Measurements from ENCODE around the gene CCR6.
"Not testable (repeated sequence)": the region's sequence is repeated elsewhere in the genome, so short reads cannot be mapped to it uniquely, and the experiment has no call there.

Gene CCR6

DNA sequence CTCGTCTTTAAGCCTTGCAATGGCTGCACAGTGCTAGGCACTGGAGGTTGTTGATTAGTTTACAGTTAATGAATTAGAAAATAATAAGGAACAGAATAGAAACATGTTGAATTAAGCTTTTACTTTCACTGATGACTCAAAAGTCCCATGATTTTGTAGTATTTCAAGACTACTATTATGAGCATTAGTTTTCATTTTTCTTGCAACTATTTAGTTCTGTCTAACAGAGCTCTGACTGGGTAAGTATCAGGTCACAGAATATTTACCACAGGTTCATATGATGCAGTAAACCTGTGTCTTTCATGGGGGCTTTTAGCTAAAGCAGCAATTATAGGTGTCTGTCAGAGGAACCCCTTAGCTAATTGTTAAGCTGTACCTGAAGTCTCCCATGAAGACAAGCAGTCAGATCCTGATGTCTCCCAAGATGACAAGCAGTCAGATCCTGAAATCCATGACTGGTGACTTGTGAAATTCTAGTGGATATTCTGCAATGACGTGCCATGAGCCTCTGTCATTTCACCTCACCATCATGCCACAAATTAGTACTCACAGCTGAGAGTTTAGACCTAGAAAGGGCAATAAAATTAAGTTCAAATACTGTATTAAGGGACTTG lies 43.1 kb downstream of the CCR6 start:
- H3K4me3 ChIP-seq (ENCODE audit: low read length): no peak overlapping the region
- no peak for DNase-seq (ENCODE audit: low read depth)
- TF ChIP-seq, protein P1, sequence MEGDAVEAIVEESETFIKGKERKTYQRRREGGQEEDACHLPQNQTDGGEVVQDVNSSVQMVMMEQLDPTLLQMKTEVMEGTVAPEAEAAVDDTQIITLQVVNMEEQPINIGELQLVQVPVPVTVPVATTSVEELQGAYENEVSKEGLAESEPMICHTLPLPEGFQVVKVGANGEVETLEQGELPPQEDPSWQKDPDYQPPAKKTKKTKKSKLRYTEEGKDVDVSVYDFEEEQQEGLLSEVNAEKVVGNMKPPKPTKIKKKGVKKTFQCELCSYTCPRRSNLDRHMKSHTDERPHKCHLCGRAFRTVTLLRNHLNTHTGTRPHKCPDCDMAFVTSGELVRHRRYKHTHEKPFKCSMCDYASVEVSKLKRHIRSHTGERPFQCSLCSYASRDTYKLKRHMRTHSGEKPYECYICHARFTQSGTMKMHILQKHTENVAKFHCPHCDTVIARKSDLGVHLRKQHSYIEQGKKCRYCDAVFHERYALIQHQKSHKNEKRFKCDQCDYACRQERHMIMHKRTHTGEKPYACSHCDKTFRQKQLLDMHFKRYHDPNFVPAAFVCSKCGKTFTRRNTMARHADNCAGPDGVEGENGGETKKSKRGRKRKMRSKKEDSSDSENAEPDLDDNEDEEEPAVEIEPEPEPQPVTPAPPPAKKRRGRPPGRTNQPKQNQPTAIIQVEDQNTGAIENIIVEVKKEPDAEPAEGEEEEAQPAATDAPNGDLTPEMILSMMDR (conservative IDR thresholded peaks at IDR 0.05; ENCODE audit: low read length): no peak

DNA sequence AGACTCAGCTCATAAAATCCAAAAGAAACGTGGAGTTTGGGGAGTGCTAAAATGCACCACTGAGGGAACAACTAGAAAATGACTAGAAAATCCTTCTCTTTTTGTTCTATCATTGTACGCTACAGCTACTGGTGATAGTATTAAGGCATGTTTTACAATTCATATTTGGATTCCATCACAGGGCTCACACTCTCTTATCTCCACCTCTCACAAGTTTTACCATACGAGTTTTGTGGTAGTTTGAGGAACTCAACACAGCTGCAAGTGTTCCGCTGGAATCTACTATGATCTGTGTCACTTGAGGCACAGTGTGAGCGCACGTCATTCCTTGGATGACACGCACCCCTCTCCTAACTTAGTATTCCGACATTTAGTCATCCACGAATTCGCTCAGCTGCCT lies 44.8 kb downstream of the CCR6 start:
- not testable (repeated sequence) for DNase-seq (ENCODE audit: low read depth)

DNA sequence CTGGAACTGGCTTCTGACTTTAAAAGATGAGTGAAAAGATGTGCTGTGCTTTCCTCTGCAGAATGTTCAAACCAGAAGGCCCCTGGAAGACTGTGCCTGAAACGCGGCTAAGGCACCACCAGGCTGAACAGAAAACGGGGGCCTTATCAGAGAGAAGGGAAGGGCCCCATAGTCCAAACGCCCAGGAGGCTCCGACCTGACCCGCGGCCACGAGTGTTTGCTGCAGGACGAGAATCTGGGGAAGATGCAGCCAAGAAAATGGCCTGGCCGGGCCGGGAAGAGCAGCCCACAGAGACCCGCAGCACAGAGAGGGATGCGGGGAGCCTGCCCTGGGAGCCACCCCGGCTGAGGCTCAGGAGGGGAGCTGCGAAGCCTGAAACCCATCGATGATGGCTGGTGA lies 45.4 kb downstream of the CCR6 start:
- not testable (repeated sequence) for H3K4me3 ChIP-seq (ENCODE audit: low read length)

More for the DNA sequence above, 44.8 kb downstream of the CCR6 start:
- not testable (repeated sequence) for H3K4me3 ChIP-seq (ENCODE audit: low read length)

DNA sequence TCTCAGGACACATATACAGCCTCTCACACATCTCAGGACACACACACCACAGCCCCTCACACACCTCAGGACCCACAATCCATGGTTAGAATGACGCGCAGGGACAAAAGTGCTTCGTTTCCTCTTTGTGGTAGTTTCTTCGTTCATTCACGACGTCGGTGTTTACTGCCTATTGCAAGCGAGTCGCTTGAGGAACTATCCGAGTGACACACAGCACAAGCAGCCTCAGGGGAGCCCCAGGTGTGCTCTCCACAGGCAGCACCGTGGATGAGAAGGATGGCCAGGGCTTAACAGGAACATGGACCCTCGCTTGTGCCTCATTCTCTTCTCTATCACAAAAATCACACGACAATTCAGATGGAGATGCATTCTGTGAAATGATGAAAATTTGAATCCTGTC lies 47.0 kb downstream of the CCR6 start:
- not testable (repeated sequence) for DNase-seq (ENCODE audit: low read depth); H3K4me3 ChIP-seq (ENCODE audit: low read length)

More for the DNA sequence above, 45.4 kb downstream of the CCR6 start:
- not testable (repeated sequence) for DNase-seq (ENCODE audit: low read depth)

DNA sequence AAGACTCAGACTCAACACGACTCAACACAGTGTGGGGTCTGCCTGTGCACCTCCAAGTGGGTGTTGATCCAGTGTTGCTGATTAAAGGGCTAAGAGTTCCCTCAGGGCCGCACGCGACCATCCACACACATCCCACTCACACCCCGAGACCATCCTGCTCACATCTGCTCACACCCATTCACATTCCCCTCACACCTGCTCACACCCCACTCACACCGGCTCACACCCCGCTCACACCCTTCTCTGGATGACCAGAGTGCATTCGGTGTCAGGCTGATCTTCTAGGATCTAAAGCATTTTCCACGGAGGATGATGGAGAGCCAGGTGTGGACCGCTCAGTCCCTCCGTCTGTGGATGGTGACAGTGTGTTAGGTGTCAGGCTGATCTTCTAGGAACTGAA lies 48.4 kb downstream of the CCR6 start:
- not testable (repeated sequence) for DNase-seq (ENCODE audit: low read depth); H3K4me3 ChIP-seq (ENCODE audit: low read length)

DNA sequence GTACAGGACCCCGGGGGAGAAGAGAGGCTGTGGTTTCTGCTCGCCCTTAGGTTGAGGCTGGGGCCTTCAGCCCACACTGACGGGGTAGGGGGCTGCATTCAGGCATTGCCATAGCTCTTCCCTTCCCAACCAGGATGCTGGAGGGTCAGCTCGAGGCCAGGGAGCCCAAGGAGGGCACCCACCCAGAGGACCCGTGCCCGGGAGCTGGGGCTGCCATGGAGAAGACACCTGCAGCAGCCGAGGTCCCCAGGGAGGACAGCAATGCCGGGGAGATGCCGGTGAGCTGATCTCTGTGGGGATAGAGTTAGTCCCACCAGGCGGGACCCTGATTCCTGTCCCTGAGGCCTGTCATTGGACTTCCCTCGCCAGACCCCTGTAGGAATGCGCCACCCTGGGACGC lies 49.1 kb downstream of the CCR6 start:
- not testable (repeated sequence) for DNase-seq (ENCODE audit: low read depth)

DNA sequence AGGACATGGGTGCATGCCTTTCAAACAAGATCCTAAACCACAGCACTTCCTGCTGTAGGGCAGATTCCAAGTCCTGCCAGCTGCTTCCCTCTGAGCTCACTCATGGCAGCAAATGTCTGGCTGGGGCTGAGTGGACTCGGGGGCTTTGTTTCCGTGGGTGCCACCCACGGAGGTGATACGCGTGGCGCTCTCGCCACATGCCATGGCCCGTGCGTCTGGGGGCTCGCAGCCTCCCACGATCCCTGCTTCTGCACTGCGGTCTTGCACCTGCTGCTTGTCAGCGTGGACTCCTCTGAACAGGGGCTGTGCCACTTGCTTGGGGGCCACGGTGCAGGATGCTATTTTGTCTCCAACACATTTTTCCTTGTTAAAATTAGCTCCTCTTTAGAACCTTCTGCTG lies 54.4 kb downstream of the CCR6 start:
- not testable (repeated sequence) for DNase-seq (ENCODE audit: low read depth); H3K4me3 ChIP-seq (ENCODE audit: low read length)

More for the DNA sequence above, 49.1 kb downstream of the CCR6 start:
- H3K4me3 ChIP-seq (ENCODE audit: low read length): not testable (repeated sequence)

DNA sequence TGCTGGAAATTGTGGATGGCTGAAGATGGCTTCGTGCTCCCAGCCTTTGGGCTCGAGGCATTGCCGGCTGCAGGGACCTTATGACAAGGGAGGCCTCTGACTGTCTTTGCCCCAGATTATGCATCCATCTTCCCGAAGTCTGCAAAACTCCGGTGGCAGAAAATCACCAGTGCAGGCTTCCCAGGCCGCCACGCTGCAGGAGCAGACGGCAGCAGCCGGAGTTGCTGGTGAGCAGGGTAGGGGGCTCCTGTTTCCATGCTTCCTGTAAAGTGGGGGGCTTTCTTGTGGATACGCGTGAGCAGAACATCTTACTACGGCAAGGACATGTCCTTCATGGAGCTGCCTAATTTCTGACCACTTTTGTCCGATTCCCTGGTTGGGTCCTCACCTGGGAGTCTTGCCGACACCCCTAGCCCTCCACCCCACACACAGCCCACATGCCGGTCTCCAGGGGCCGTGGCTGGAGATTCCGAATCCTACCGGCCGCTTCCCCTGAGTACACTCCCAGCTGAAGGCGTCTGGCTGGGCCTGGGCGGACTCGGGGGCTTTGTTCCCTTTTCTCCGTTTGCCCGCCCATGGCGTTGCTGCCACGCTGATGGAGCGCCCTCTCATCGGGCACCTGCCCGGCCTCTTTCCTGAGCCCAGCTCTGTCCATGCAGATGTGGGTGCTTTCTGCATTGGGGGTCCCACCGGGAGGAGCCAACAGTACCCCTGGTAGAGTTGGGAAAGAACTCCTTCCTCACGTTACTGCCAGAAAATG lies 56.2 kb downstream of the CCR6 start:
- H3K4me3 ChIP-seq (ENCODE audit: low read length); DNase-seq (ENCODE audit: low read depth): not testable (repeated sequence)

DNA sequence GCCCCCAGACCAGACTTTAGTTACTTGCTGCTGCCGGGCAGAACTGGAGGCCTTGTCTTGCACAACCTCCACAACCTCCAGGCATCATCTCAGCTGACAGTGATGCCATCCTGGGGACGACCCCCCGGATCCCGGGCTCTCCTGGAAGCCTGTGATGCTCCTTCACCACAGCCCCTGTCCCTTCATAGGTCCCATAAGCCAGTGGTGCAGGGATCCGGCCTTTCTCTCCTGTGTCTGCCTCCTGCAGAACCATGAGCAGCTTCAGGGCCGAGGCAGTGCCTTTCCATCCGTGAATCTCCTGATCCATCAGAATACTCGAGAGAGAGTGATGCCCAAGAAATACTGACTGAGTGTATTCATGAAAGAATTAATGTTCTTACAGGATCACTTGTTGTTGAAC lies 57.2 kb downstream of the CCR6 start:
- not testable (repeated sequence) for DNase-seq (ENCODE audit: low read depth); H3K4me3 ChIP-seq (ENCODE audit: low read length)

DNA sequence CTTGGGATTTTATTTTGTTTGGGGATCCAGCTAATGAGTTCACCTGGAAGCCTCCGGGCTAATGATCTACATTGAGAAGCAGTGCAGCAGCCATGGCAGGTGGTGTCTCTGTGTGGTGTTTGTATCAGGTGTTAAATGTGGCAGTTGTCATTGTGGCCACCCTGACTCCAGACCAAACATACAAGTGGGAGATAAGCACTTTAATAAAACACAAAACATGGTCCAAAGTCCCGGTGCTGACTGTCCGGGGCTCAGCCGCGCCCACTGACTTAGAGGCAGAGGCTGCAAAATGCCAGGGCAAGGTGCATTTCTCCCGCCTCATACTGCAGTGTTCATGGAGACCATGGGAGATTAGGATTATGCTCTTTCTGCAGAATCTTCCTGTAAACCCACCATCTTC lies 58.5 kb downstream of the CCR6 start:
- not testable (repeated sequence) for DNase-seq (ENCODE audit: low read depth); H3K4me3 ChIP-seq (ENCODE audit: low read length)

DNA sequence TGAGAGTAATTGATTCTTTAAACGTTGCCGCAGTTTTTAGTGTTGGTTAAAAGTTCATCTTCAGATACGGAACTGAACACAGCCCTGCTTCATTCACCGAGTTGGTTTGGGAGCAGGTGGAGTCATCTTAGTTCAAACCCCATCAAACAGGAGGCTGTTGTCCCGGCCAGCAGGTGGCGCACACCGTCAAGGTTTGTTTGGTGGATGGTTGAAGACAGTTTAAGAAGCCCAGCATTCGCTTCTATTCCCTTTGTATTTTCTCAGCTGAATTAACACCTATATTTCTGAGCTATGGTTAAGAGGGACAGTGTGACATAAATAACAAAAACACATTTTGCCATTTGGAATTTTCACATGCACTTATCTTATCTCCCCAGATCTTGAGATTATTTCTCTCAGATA lies 60.0 kb downstream of the CCR6 start:
- H3K4me3 ChIP-seq (ENCODE audit: low read length); DNase-seq (ENCODE audit: low read depth): not testable (repeated sequence)

DNA sequence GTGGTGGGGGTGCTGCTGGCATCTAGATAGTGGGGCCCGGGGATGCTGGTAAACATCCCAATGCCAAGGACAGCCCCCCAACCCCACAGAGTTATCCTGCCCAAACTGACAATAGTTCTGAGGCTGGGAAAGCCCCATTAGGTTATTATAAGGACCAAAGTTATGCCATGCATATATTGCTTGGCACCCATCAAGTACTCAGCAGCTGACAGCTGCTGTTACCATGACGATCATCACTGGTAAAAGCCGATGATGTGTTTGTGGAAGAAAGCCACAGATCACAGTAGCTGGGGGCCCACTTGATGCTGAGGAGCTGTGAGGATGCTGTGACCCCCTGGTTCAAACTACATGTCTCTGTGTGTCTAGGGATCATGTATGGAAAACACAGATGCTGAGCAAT lies 62.2 kb downstream of the CCR6 start:
- not testable (repeated sequence) for H3K4me3 ChIP-seq (ENCODE audit: low read length); DNase-seq (ENCODE audit: low read depth)

DNA sequence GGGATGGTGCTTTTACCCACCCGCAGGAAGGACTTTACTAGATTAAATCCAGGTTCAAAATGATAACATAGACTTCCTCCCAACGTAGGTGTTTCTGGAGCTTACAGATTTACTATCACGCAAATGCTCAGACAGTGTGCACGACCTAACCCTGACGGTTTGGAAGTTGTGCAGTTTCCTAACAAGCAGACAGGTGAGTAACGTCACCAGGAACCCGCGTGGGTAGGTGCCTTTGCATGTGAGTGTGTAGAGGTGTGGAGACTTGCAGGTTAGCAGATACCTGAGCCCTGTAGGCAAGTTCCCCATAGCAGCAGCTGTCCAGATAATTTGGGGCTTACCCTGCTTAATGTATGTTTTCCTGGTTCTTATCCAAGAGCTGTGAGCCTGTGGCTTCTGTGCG lies 64.4 kb downstream of the CCR6 start:
- H3K4me3 ChIP-seq (ENCODE audit: low read length); DNase-seq (ENCODE audit: low read depth): not testable (repeated sequence)
